GM19043 (cell line): Measurements from ENCODE around the gene ZNF10.

Experiments used
- ATAC-seq: cut with Tn5 transposase; IDR thresholded peaks from one replicate; pipeline ENCODE4 v1.9.1; 2021; ENCODE audit warnings: low read depth; ENCODE audit not compliant: unreplicated experiment

The ZNF10 gene

GRCh38 chr12:133130038-133130807, at the start of gene ZNF10, which contains the start of gene ZNF891:
TSS of gene ZNF10 (plus strand) at chr12:133130627. CDS start at chr12:133144493, 13,866 bp downstream.
TSS of gene ZNF891 (minus strand) at chr12:133130274. CDS start at chr12:133121918, 8,356 bp downstream.
- peak; percentile 93 for ATAC-seq

GRCh38 chr12:133081159-133081780, 49.2 kb upstream of the ZNF10 start:
- no peak for ATAC-seq

- ATAC-seq = no peak
Measured at GRCh38 chr12:133083345-133083744, 47.1 kb upstream of the ZNF10 start.

- no peak for ATAC-seq
Measured at GRCh38 chr12:133105620-133106019, 24.8 kb upstream of the ZNF10 start.

- no peak for ATAC-seq
Measured at GRCh38 chr12:133106253-133106652, 24.2 kb upstream of the ZNF10 start.

GRCh38 chr12:133107121-133107520, 23.3 kb upstream of the ZNF10 start:
- ATAC-seq = no peak

- ATAC-seq = no peak
Measured at GRCh38 chr12:133108150-133108549, 22.3 kb upstream of the ZNF10 start.

GRCh38 chr12:133120385-133121191, 9.8 kb upstream of the ZNF10 start:
- ATAC-seq = no peak

GRCh38 chr12:133124674-133125073, 5.8 kb upstream of the ZNF10 start:
- no peak for ATAC-seq

- ATAC-seq = peak; percentile 12
Measured at GRCh38 chr12:133129368-133130037, 924 bp upstream of the ZNF10 start.

- ATAC-seq = no peak
Measured at GRCh38 chr12:133130808-133131128, 341 bp downstream of the ZNF10 start.

- ATAC-seq = no peak
Measured at GRCh38 chr12:133135747-133136146, 5.3 kb downstream of the ZNF10 start.

- ATAC-seq = no peak
Measured at GRCh38 chr12:133145981-133146380, 15.6 kb downstream of the ZNF10 start.

GRCh38 chr12:133156125-133156690, 25.8 kb downstream of the ZNF10 start:
- no peak for ATAC-seq

- ATAC-seq = no peak
Measured at GRCh38 chr12:133165776-133166175, 35.3 kb downstream of the ZNF10 start.

GRCh38 chr12:133172491-133172890, 42.1 kb downstream of the ZNF10 start:
- ATAC-seq = no peak

GRCh38 chr12:133174901-133175300, 44.5 kb downstream of the ZNF10 start:
- no peak for ATAC-seq

- no peak for ATAC-seq
Measured at GRCh38 chr12:133180669-133181068, 50.2 kb downstream of the ZNF10 start.

GRCh38 chr12:133181238-133181959, 51.0 kb downstream of the ZNF10 start, which contains the start of gene ZNF268:
TSS of gene ZNF268 (plus strand) at chr12:133181495. CDS start at chr12:133181998, 503 bp downstream.
- peak; percentile 95 for ATAC-seq

GRCh38 chr12:133190176-133190575, 59.7 kb downstream of the ZNF10 start:
- ATAC-seq = no peak
